ENCODE data around the gene ATF7.

Gene ATF7

DNA sequence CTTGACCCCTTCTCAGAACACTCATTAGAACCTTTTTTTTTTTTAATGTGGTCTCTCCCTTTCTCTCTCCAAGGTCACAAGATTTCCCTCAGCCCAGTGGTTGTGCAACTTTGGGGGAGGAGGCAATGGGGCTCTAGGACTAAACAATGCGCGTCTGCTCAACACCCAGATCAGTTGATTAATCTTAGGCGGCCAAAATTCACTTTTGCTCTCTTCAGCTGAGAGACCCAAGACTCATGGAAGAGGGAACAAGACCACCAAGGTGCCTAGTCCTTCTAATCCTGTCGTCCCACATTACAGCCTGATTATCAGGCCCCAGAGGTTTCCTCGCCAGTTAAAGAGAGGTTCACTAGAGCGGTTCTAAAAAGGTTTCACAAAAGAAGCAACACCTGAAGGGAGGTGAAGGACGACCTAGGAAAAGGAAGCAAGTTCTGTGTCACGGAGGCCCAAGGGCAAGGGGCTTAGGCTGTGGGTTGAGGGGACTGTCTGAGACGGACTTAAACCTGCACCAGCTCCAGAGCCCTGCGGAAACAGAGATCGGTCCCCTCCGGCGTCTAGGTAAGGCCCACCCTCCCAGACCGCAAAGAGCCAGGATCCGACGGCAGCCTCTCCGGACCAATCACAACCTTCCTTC lies 125.9 kb downstream of the ATF7 start:
- peak overlapping the region; percentile 63 for H3K4me3 ChIP-seq (ENCODE audit: low read depth, low read length)
- TF ChIP-seq, protein P1, sequence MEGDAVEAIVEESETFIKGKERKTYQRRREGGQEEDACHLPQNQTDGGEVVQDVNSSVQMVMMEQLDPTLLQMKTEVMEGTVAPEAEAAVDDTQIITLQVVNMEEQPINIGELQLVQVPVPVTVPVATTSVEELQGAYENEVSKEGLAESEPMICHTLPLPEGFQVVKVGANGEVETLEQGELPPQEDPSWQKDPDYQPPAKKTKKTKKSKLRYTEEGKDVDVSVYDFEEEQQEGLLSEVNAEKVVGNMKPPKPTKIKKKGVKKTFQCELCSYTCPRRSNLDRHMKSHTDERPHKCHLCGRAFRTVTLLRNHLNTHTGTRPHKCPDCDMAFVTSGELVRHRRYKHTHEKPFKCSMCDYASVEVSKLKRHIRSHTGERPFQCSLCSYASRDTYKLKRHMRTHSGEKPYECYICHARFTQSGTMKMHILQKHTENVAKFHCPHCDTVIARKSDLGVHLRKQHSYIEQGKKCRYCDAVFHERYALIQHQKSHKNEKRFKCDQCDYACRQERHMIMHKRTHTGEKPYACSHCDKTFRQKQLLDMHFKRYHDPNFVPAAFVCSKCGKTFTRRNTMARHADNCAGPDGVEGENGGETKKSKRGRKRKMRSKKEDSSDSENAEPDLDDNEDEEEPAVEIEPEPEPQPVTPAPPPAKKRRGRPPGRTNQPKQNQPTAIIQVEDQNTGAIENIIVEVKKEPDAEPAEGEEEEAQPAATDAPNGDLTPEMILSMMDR (IDR thresholded peaks at IDR 0.05; ENCODE audit: low read depth, low read length) = no peak

DNA sequence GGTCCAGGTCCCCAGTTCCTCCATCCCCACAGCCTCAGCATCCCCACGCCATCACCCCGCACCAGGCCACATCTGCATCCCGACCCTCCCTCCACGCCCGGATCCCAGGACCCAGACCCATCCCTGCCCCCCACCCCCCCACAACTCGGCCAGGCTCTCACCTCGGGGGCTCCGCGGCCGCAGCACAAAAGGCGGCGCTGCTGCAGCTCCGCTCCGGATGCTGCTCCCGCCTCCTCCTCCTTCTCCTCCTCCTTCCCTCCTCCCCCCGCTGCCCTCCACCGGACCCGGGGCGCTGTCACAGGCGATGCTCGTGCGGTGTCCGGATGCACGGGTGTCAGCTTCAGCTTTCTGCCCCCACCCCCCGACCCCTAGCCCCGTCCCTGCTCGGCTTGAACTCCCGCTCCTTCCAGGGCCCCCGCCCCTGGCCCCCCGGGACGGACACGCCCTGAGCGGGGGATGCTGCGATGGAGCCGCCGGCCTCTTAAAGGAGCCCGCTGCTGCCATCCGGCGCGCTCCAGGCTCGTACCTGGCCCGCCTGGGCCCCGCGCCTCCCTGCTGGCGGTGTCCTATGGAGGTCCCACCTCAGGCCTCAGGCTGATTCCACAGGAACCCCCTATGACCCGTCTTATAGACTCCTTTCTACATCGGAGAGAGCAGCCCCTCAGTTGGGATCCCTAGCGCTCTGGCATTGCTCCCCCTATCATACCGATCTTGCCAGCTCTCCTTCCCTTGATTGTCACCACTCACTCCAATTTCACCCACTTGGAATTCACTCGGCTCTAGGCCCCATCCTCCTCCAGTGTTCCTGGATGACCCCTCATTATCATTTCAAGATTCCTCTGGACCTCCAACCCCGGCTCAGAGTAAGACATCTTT lies 126.7 kb downstream of the ATF7 start, which contains the start of gene MAP3K12:
TSS of gene MAP3K12 (minus strand) at position 193 of the 876 bp plus-strand sequence. CDS start 12,067 bp downstream, outside the sequence.
- peak within 1 kb of the TSS; percentile 63 for H3K4me3 ChIP-seq (ENCODE audit: low read depth, low read length)
- TF ChIP-seq, protein P1 (IDR thresholded peaks at IDR 0.05; ENCODE audit: low read depth, low read length) = no peak

DNA sequence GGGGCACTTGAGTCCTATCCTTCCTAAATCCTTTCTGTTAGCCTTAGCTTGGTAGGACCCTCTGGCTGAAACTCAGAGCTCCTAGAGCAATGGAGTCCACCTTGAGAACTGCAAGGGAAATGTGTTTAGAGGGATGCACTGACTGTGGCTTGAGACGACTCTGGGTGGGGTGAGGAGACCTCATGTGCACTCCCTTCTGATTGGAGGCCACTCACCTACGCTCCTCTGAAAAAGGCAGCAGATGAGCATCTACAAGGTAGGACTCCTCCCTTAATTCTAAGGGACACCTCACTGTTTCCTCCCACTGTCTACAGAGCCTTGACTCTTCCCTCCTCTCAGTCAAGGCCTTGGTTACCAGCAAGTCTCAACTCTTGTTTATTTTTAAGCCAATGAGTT lies 127.9 kb downstream of the ATF7 start:
- TF ChIP-seq, protein P1 (IDR thresholded peaks at IDR 0.05; ENCODE audit: low read depth, low read length) = no peak
- peak overlapping the region; percentile 63 for H3K4me3 ChIP-seq (ENCODE audit: low read depth, low read length)

DNA sequence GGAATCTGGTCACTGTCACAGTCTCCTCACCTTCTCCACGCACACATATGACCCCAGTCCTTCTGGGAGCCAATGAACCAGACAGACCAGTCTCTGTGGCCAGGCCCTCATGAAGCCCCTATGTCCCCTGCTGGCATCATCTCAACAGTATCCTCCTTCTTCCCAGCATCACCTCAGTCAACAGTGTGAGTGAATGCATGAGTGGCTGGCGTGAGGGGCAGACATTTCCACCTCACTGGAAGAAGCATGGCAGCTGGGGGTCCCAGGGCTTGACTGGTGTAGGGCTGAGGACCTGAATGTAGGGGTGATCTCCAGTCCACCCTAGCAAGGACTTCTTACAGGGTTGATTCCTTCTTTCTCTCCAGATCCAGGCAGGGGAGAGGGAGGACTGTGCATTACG lies 128.7 kb downstream of the ATF7 start:
- TF ChIP-seq, protein P1 (IDR thresholded peaks at IDR 0.05; ENCODE audit: low read depth, low read length) = no peak
- H3K4me3 ChIP-seq (ENCODE audit: low read depth, low read length) = no peak overlapping the region

DNA sequence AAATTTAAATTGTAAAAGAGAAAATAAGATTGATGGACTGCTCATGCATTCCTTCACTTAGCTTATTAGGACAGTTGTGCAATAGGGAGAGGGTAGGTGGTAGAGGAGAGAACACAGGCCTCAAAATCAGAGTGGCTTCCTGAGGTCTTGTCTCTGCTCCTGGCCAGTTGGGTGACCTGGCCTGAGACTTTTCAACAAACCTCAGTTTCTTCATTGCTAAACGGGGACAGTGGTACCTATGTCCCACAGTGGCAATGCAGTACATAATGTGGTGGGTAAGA lies 129.5 kb downstream of the ATF7 start:
- TF ChIP-seq, protein P1 (IDR thresholded peaks at IDR 0.05; ENCODE audit: low read depth, low read length) = no peak

DNA sequence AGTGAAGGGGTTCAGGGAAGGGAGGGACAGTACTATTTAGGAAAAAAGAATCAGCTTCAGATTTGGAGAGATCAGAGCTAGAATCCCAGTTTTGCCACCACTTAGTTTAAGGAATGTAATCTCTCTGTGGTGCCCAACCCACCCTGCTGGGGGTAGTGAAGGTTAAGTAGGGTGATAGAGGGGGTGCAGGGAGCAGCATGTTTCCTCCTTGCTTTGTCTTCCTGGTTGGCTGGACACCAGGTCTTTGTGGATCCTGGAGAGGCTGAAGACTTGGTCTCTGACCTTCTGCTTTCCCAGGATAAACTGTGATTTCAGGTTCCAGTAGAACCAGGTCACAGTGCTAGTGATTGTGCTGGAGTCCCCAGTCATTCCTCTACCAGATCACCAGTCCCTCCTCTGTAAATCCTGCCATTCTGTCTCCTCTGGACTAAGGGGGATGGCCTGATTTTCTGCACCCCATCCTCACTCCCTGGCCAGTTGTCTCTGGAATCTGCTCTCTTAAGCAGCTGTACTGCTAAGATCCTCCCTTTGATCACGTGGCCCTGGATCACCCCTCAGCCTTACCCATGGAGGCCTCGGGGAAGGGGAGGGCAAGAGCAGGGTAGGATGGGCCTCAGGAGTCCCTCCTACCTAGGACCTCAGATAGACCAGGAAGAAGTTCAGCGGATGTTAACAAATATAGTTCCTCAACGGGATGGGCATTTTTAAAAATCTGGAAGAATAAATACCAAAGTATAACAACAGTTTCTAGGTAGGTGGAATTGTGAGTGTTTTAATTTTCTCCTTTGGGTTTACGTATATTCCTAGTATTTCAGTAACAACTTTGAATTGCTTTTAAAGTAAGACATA lies 130.1 kb downstream of the ATF7 start:
- TF ChIP-seq, protein P1 (IDR thresholded peaks at IDR 0.05; ENCODE audit: low read depth, low read length) = no peak

More for the DNA sequence above, 129.5 kb downstream of the ATF7 start:
- H3K4me3 ChIP-seq (ENCODE audit: low read depth, low read length) = 0 out of 2 replicates have a peak overlapping the region, but pooled peaks have one; percentile 6

More for the DNA sequence above, 130.1 kb downstream of the ATF7 start:
- H3K4me3 ChIP-seq (ENCODE audit: low read depth, low read length) = no peak overlapping the region

All from WI38 (cell line).